SK-N-SH treated with all-trans-retinoic acid at 6 μM for 48 hours (cell line): ENCODE results near the gene NCAPG2.

Experiments used
- ATAC-seq: fragments of 200-7000 bp; cut with Tn5 transposase; 3 replicates; pipeline ENCODE4 v1.9.1; 2020; ENCODE audit warnings: mild to moderate bottlenecking, moderate library complexity
- ARNTL ChIP-seq: fragments of 450-650 bp; formaldehyde crosslinking; IDR thresholded peaks from 2 replicates; pipeline ENCODE4 v1.5.0; 2020; ENCODE audit warnings: low read depth, mild to moderate bottlenecking, moderate library complexity, borderline replicate concordance
- BACH2 ChIP-seq: fragments of 250-450 bp; sonication (Bioruptor Pico); IDR thresholded peaks from 2 replicates; pipeline ENCODE4 v1.9.0; 2021; ENCODE audit warnings: mild to moderate bottlenecking, borderline replicate concordance
- CREB5 ChIP-seq: fragments of 250-450 bp; sonication (Bioruptor Pico); IDR thresholded peaks from 2 replicates; pipeline ENCODE4 v1.5.1; 2020; ENCODE audit warnings: low read depth, mild to moderate bottlenecking, moderate library complexity
- CSRNP3 ChIP-seq: fragments of 250-450 bp; sonication (Bioruptor Pico); IDR thresholded peaks from 2 replicates; pipeline ENCODE4 v1.5.1; 2021; ENCODE audit warnings: mild to moderate bottlenecking, moderate library complexity
- ESRRG ChIP-seq: fragments of 250-450 bp; sonication (Bioruptor Pico); IDR thresholded peaks from 2 replicates; pipeline ENCODE4 v1.6.1; 2021; ENCODE audit warnings: mild to moderate bottlenecking
- OSR1 ChIP-seq: fragments of 250-450 bp; sonication (Bioruptor Pico); IDR thresholded peaks from 2 replicates; pipeline ENCODE4 v1.8.0; 2022; ENCODE audit warnings: moderate library complexity, mild to moderate bottlenecking, inconsistent platforms
- PATZ1 ChIP-seq: fragments of 250-450 bp; sonication (Bioruptor Pico); IDR thresholded peaks from 2 replicates; pipeline ENCODE4 v1.8.0; 2020; ENCODE audit warnings: mild to moderate bottlenecking, moderate library complexity, borderline replicate concordance
- POU6F1 ChIP-seq: fragments of 250-450 bp; sonication (Bioruptor Pico); IDR thresholded peaks from 2 replicates; pipeline ENCODE4 v1.8.0; 2021; ENCODE audit warnings: low read depth, mild to moderate bottlenecking, moderate library complexity, borderline replicate concordance
- PPARA ChIP-seq: fragments of 250-450 bp; sonication (Bioruptor Pico); IDR thresholded peaks from 2 replicates; pipeline ENCODE4 v1.5.0; 2020; ENCODE audit warnings: mild to moderate bottlenecking, borderline replicate concordance
- RARB ChIP-seq: fragments of 250-450 bp; sonication (Bioruptor Pico); IDR thresholded peaks from 2 replicates; pipeline ENCODE4 v1.8.0; 2021; ENCODE audit warnings: mild to moderate bottlenecking, moderate library complexity
- SNAI2 ChIP-seq: fragments of 250-450 bp; sonication (Bioruptor Pico); IDR thresholded peaks from 2 replicates; pipeline ENCODE4 v1.5.0; 2020; ENCODE audit warnings: mild to moderate bottlenecking, moderate library complexity
- TCF4 ChIP-seq: fragments of 250-450 bp; sonication (Bioruptor Pico); IDR thresholded peaks from 2 replicates; pipeline ENCODE4 v1.8.0; 2021; ENCODE audit warnings: mild to moderate bottlenecking, moderate library complexity, borderline replicate concordance
- TOX ChIP-seq: fragments of 250-450 bp; sonication (Bioruptor Pico); IDR thresholded peaks from 2 replicates; pipeline ENCODE4 v1.8.0; 2021; ENCODE audit warnings: mild to moderate bottlenecking, moderate library complexity, borderline replicate concordance
- TSHZ2 ChIP-seq: fragments of 250-450 bp; sonication (Bioruptor Pico); IDR thresholded peaks from 2 replicates; pipeline ENCODE4 v1.5.0; 2020; ENCODE audit warnings: mild to moderate bottlenecking, moderate library complexity
- ZFP3 ChIP-seq: fragments of 250-450 bp; sonication (Bioruptor Pico); IDR thresholded peaks from 2 replicates; pipeline ENCODE4 v1.5.0; 2020; ENCODE audit warnings: mild to moderate bottlenecking, moderate library complexity
- ZFP30 ChIP-seq: fragments of 450-650 bp; formaldehyde crosslinking; IDR thresholded peaks from 2 replicates; pipeline ENCODE4 v1.5.0; 2022; ENCODE audit warnings: mild to moderate bottlenecking, moderate library complexity
- ZNF565 ChIP-seq: fragments of 450-650 bp; formaldehyde crosslinking; conservative IDR thresholded peaks from 2 replicates; pipeline ENCODE4 v1.5.0; 2020; ENCODE audit warnings: low read depth, mild to moderate bottlenecking, moderate library complexity
- ZNF70 ChIP-seq: fragments of 450-650 bp; formaldehyde crosslinking; IDR thresholded peaks from 2 replicates; pipeline ENCODE4 v1.5.0; 2020; ENCODE audit warnings: mild to moderate bottlenecking, moderate library complexity
- ZNF8 ChIP-seq: fragments of 450-650 bp; formaldehyde crosslinking; IDR thresholded peaks from 2 replicates; pipeline ENCODE4 v1.5.0; 2020; ENCODE audit warnings: mild to moderate bottlenecking, moderate library complexity

Gene NCAPG2

GRCh38 chr7:158606671-158607424 lies 97.8 kb downstream of the NCAPG2 start (continued):
- TF ChIP-seq POU6F1 (CRISPR knock-in tag), result no peak

GRCh38 chr7:158606129-158606528 lies 98.5 kb downstream of the NCAPG2 start:
- TF ChIP-seq ZFP3 (CRISPR knock-in tag), result no peak
- no peak for TF ChIP-seq TOX (CRISPR knock-in tag)
- TF ChIP-seq ARNTL, result no peak
- no peak for TF ChIP-seq CREB5 (CRISPR knock-in tag)
- TF ChIP-seq TSHZ2 (CRISPR knock-in tag), result no peak
- no peak for TF ChIP-seq ZNF70 (CRISPR knock-in tag)
- TF ChIP-seq PATZ1 (CRISPR knock-in tag), result no peak
- no peak for TF ChIP-seq OSR1
- TF ChIP-seq ZFP30 (CRISPR knock-in tag), result no peak
- no peak for TF ChIP-seq CSRNP3 (CRISPR knock-in tag)
- no peak for TF ChIP-seq BACH2
- TF ChIP-seq ZNF565 (CRISPR knock-in tag), result no peak
- TF ChIP-seq TCF4 (CRISPR knock-in tag), result no peak
- TF ChIP-seq POU6F1 (CRISPR knock-in tag), result no peak
- no peak for TF ChIP-seq RARB
- TF ChIP-seq ZNF8 (CRISPR knock-in tag), result no peak
- TF ChIP-seq PPARA (CRISPR knock-in tag), result no peak
- no peak for TF ChIP-seq SNAI2 (CRISPR knock-in tag)
- no peak for TF ChIP-seq ESRRG (CRISPR knock-in tag)
- TF ChIP-seq, all 23 proteins: peak for 0
- no peak for ATAC-seq
